BJ (cell line): Measurements from ENCODE around the gene ADGRD2. TPM values are rescaled to one million over a fixed set of nuclear protein-coding genes. Genes with fewer than 3 reads are reported as not detected.

Source experiments
- CTCF ChIA-PET: fragments of 350-600 bp; formaldehyde crosslinking; extraction: SDS; loops from one replicate; lab custom pipeline; 2021; ENCODE audit warnings: antibody characterized with exemption, inconsistent platforms; lab: Yijun Ruan, JAX
- POLR2A ChIA-PET: fragments of 300-600 bp; sonication (Branson Sonifier 250); formaldehyde crosslinking; extraction: SDS; loops from one replicate; lab custom pipeline; 2021; ENCODE audit warnings: antibody characterized with exemption; lab: Charles Lee
- DNase-seq: peaks from one replicate; pipeline ENCODE4 v3.0.0-alpha.2; 2011; ENCODE audit warnings: low read depth
- H3K27me3 ChIP-seq: 2 replicates; pipeline ENCODE4 v1.6.0; 2011; ENCODE audit warnings: low read length; ENCODE audit not compliant: control insufficient read depth, insufficient read depth
- H3K36me3 ChIP-seq: 2 replicates; pipeline ENCODE4 v1.5.1; 2011; ENCODE audit warnings: low read length; ENCODE audit not compliant: control insufficient read depth, insufficient read depth
- H3K4me3 ChIP-seq: 2 replicates; pipeline ENCODE4 v1.5.1; 2011; ENCODE audit warnings: low read depth, mild to moderate bottlenecking, control low read depth, low read length
- polyA plus RNA-seq: library from polyadenylated mRNA; depleted of rRNA; stranded (reverse); fragments of >200 nt; gene quantifications from 2 replicates; pipeline ENCODE4 v1.2.3, GENCODE V29; 2011
- TF ChIP-seq, protein P1 (sequence below): IDR thresholded peaks from 2 replicates; pipeline ENCODE4 v1.5.1; 2011; ENCODE audit warnings: low read depth, mild to moderate bottlenecking, control low read depth, inconsistent platforms, low read length, moderate library complexity; ENCODE audit not compliant: insufficient read depth

ADGRD2 gene
- polyA plus RNA-seq, 1 experiment = not detected

DNA sequence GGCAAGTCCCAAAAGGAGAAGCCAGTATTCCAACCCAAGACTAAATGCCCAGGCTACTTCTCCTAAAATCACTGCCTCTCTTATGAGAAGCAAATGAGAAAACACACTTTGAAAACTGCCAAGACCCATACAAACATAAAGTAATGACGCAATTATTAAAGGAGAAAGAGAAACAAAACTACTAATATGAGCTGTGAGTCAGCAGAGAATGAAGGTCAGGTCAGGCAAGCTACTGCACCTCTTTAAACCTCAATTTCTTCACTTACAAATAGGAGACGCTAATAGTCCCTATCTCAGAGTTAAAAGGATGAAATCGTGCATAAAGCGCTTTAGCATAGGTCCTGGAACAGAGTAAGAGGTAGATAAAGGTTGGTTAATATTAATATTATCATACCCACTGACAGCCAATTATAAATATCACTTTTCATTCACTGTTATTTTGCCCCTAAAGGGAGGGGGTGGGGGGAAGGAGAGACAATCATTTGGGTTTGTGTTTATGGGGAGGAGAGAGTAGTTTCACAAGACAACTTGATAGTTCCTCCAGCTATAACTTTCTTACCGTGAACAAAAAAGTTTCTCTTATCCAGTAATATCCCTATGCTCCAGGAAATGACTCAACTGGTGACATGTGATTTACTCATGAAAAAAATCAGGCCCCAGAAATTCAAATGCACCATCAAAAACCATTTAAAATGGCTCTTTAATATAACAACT lies 38.6 kb upstream of the ADGRD2 start:
- Histone ChIP-seq H3K4me3 (no peak overlapping the region), H3K36me3 (peaks cover 7% of the 10 kb centered on the region; the same call in 1 of the 2 replicates), H3K27me3 (no peaks in the 10 kb centered on the region)
- DNase-seq = no peak
- POLR2A ChIA-PET = interaction anchor here (0.6 kb wide), 1 partner anchor 139 kb away, joined by 4 read pairs; no protein-coding TSS in a partner anchor
- CTCF ChIA-PET = interaction anchor here (1.5 to 4.7 kb wide), 5 partner anchors 7 to 300 kb away, joined by 3 to 26 read pairs (median 7); no protein-coding TSS in a partner anchor
- TF ChIP-seq, protein P1, sequence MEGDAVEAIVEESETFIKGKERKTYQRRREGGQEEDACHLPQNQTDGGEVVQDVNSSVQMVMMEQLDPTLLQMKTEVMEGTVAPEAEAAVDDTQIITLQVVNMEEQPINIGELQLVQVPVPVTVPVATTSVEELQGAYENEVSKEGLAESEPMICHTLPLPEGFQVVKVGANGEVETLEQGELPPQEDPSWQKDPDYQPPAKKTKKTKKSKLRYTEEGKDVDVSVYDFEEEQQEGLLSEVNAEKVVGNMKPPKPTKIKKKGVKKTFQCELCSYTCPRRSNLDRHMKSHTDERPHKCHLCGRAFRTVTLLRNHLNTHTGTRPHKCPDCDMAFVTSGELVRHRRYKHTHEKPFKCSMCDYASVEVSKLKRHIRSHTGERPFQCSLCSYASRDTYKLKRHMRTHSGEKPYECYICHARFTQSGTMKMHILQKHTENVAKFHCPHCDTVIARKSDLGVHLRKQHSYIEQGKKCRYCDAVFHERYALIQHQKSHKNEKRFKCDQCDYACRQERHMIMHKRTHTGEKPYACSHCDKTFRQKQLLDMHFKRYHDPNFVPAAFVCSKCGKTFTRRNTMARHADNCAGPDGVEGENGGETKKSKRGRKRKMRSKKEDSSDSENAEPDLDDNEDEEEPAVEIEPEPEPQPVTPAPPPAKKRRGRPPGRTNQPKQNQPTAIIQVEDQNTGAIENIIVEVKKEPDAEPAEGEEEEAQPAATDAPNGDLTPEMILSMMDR = no peak

DNA sequence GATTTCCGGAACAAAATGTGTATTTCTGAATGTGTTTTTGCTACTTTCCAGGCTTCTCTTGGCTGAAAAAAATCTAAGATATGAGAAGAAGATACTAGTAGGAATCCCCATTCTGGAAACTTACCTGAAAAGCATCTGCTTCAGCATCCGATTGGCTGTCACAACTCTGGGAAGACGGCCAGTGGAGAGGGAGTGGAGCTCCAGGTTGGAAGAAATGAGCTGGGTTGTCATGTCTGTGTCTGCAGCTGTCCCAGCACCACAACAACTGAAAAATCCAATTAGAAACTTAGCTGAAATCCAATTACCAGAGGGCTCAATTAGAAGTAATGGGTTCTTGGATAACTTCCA lies 38.0 kb upstream of the ADGRD2 start:
- Histone ChIP-seq H3K27me3 (no peaks in the 10 kb centered on the region), H3K36me3 (peaks cover 6% of the 10 kb centered on the region; the same call in 1 of the 2 replicates), H3K4me3 (no peak overlapping the region)
- ChIA-PET CTCF (interaction anchor here (1.7 to 4.7 kb wide), 2 partner anchors 19 to 25 kb away, joined by 7 to 19 read pairs; no protein-coding TSS in a partner anchor), POLR2A (no interaction called here)
- DNase-seq = no peak
- TF ChIP-seq, protein P1 = no peak

DNA sequence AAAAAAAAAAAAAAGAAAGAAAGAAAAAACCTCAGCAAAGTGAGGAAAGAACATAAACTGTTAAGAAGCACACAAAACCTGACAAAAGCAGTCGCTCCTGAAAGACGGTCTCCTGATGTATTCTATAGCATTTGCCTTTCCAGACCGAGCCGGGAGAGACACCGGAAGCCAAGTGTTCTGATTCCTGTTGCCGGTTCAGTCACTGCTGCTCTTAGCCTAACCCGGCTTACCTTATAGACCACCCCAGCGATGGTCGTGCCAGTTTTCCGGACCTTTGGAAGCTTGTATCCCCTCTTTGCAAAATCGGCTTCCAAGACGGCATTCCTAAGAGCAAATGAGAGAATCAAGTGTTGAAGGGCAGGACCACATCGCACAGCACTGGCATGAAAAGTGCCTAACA lies 35.6 kb upstream of the ADGRD2 start:
- TF ChIP-seq, protein P1 = no peak
- Histone ChIP-seq H3K36me3 (peaks cover 4% of the 10 kb centered on the region; the same call in 1 of the 2 replicates), H3K4me3 (peak overlapping the region; percentile 77), H3K27me3 (no peaks in the 10 kb centered on the region)
- no peak for DNase-seq
- ChIA-PET CTCF (interaction anchor here (0.5 to 9.7 kb wide), 6 partner anchors 9 to 355 kb away, joined by 3 to 130 read pairs (median 6); no protein-coding TSS in a partner anchor), POLR2A (interaction anchor here (0.6 kb wide), 1 partner anchor 1012 kb away, joined by 3 read pairs; no protein-coding TSS in a partner anchor)

DNA sequence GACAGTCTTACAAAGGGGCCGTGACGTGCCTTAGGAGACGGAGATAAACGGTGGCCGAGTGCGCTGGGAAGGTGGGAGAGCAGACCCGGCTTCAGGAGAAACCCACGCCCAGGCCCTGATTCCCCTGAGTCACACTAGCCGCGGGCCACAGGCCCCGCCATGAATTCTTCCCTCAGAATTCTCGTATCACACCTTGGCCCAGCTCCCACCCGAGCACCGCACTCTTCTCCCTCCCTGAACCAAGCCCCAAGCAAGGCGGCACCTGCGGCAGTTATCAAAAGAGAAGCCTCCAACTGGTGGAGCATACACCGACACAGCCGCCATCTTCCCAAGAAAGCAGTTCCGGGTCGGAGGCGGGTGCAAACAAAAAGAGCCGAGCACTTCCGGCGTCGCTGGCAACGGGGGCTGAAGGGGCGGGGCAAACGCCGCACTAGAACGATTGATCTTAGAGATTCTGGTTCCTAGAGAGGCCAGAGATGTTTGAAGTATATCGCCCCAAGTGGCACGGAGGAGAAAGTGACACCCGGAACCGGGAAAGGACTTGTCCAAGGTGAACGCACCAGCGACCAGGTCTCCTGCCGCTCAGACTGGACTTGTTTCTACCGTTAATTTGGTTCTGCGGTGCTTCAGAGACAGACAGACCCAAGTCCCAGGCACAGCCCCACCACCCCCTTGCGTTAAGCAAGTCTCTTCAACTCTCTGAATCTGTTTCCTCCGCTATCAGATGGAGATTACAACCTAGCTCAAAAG lies 35.0 kb upstream of the ADGRD2 start, which contains the start of gene PSMB7:
Gene PSMB7, minus strand, starts transcription at position 341 of the 750 bp plus-strand sequence. Its CDS starts 17 bp downstream, at position 324.
- Histone ChIP-seq H3K36me3 (peaks cover 4% of the 10 kb centered on the region; the same call in 1 of the 2 replicates), H3K27me3 (no peaks in the 10 kb centered on the region), H3K4me3 (peak within 1 kb of the TSS; percentile 77)
- CTCF ChIA-PET = interaction anchor here (0.6 to 9.7 kb wide), 4 partner anchors 14 to 121 kb away, joined by 3 to 130 read pairs (median 6); no protein-coding TSS in a partner anchor
- POLR2A ChIA-PET = no interaction called here
- peak; percentile 66 for DNase-seq
- TF ChIP-seq, protein P1 = peak; percentile 81
